SH-SY5Y (cell line): Measurements from ENCODE around the gene GCDH.

Experiments
- GATA2 ChIP-seq: IDR thresholded peaks from 2 replicates; pipeline ENCODE4 v1.6.1; 2011; ENCODE audit warnings: mild to moderate bottlenecking, low read depth, low read length
- GATA3 ChIP-seq: IDR thresholded peaks from 2 replicates; pipeline ENCODE4 v1.6.1; 2011; ENCODE audit warnings: low read depth, mild to moderate bottlenecking, low read length, moderate library complexity

DNA sequence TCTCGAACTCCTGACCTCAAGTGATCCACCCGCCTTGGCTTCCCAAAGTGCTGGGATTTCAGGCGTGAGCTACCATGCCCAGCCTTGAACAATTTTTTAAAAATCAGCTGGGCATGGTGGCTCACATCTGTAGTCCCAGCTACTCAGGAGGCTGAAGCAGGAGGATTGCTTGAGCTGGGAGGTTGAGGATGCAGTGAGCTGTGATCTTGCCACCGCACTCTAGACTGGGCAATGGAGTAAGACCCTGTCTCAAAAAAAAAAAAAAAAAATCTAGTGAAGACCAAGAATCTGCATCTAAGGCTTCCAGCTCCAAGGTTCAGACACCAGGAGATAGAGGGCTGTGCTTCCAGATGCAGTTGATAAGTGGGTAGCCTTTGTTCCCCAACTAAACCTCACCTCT, 26.8 kb upstream of the GCDH start:
- no peak for TF ChIP-seq GATA2
- no peak for TF ChIP-seq GATA3
